ENCODE measurements around the gene KLHL29.

The KLHL29 gene

GRCh38 chr2:23422089-23423061 is 37.4 kb downstream of the KLHL29 start:
- no peak for DNase-seq (ENCODE audit: low spot score)

GRCh38 chr2:23423062-23423872 is 38.3 kb downstream of the KLHL29 start:
- DNase-seq (ENCODE audit: low spot score) = no peak

GRCh38 chr2:23423873-23424680 is 39.1 kb downstream of the KLHL29 start:
- DNase-seq (ENCODE audit: low spot score) = no peak

GRCh38 chr2:23425338-23425871 is 40.4 kb downstream of the KLHL29 start:
- DNase-seq (ENCODE audit: low spot score) = no peak

GRCh38 chr2:23425885-23426262 is 40.9 kb downstream of the KLHL29 start:
- DNase-seq (ENCODE audit: low spot score) = no peak

GRCh38 chr2:23426263-23426905 is 41.4 kb downstream of the KLHL29 start:
- no peak for DNase-seq (ENCODE audit: low spot score)

- no peak for DNase-seq (ENCODE audit: low spot score)
Measured at GRCh38 chr2:23427350-23427749, 42.4 kb downstream of the KLHL29 start.

GRCh38 chr2:23427976-23428375 is 43.0 kb downstream of the KLHL29 start:
- no peak for DNase-seq (ENCODE audit: low spot score)

- no peak for DNase-seq (ENCODE audit: low spot score)
Measured at GRCh38 chr2:23429036-23429435, 44.1 kb downstream of the KLHL29 start.

GRCh38 chr2:23430263-23430662 is 45.3 kb downstream of the KLHL29 start:
- DNase-seq (ENCODE audit: low spot score) = no peak

GRCh38 chr2:23432531-23432930 is 47.6 kb downstream of the KLHL29 start:
- no peak for DNase-seq (ENCODE audit: low spot score)

- no peak for DNase-seq (ENCODE audit: low spot score)
Measured at GRCh38 chr2:23433282-23433681, 48.3 kb downstream of the KLHL29 start.

- DNase-seq (ENCODE audit: low spot score) = no peak
Measured at GRCh38 chr2:23434721-23435121, 49.7 kb downstream of the KLHL29 start.

GRCh38 chr2:23435250-23436035 is 50.5 kb downstream of the KLHL29 start:
- no peak for DNase-seq (ENCODE audit: low spot score)

- DNase-seq (ENCODE audit: low spot score) = no peak
Measured at GRCh38 chr2:23436346-23437098, 51.5 kb downstream of the KLHL29 start.

GRCh38 chr2:23441414-23441813 is 56.4 kb downstream of the KLHL29 start:
- no peak for DNase-seq (ENCODE audit: low spot score)

- DNase-seq (ENCODE audit: low spot score) = no peak
Measured at GRCh38 chr2:23445450-23445868, 60.5 kb downstream of the KLHL29 start.

GRCh38 chr2:23446916-23447315 is 61.9 kb downstream of the KLHL29 start:
- no peak for DNase-seq (ENCODE audit: low spot score)

- DNase-seq (ENCODE audit: low spot score) = no peak
Measured at GRCh38 chr2:23447405-23447804, 62.4 kb downstream of the KLHL29 start.

- DNase-seq (ENCODE audit: low spot score) = no peak
Measured at GRCh38 chr2:23448906-23449305, 63.9 kb downstream of the KLHL29 start.
